ENCODE data around the gene LSAMP.
"Not testable (repeated sequence)": the region's sequence is repeated elsewhere in the genome, so short reads cannot be mapped to it uniquely, and the experiment has no call there.

LSAMP gene

DNA sequence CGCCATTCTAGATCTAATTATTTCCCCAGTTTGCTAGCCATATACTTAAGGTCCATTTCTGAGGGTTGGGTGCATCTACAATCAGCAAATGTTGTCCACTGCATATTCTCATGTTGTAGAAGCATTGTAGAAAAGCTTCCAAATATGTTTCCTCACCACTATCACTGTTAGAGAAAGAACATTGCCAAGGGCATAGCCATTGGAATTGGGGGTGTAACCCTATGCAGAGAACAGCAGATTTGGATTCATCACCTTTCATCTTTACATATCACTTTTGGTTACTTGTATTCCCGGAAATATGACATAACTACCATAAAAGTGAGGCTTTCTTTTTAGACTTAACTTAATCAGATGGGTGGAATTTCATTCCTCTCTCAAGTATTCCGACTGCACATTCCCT is 203.6 kb downstream of the LSAMP start:
- no peak for DNase-seq (ENCODE audit: low read depth)

- DNase-seq (ENCODE audit: low read depth): no peak
Measured at GRCh38 chr3:116240261-116240660, 205.0 kb downstream of the LSAMP start.

GRCh38 chr3:116238846-116239565 is 206.3 kb downstream of the LSAMP start:
- DNase-seq (ENCODE audit: low read depth): no peak

- no peak for DNase-seq (ENCODE audit: low read depth)
Measured at GRCh38 chr3:116233711-116234357, 211.5 kb downstream of the LSAMP start.

DNA sequence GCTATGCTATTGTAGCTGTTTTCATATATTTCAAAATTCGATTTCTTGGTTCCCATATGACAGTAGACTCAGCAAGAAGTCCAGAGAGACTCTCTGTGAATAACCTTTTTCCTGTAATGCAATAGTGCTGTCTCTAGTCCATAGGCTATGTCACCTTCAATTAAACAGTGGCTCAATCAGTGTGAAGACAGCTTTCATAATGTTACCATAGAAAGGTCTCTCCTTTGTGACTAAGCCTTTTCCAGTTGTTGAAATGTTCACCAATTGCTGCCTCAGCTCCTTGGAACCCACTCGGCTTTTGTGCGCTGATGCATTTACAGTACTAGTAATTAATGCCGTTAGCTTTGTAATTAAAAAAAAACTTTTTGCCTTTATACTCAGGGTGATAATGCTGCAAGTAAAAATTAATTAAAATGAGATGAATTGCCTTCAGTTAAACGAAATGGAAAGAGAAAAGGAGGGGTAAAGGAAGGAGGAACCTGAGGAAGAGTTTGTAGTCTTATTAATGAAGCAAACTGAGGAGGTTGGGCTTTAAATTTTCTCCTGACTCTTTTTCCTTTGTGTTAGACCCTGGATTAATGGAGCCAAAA is 214.8 kb downstream of the LSAMP start:
- DNase-seq (ENCODE audit: low read depth): no peak

GRCh38 chr3:116226266-116226665 is 219.0 kb downstream of the LSAMP start:
- DNase-seq (ENCODE audit: low read depth): no peak

GRCh38 chr3:116216761-116217160 is 228.5 kb downstream of the LSAMP start:
- DNase-seq (ENCODE audit: low read depth): no peak

DNA sequence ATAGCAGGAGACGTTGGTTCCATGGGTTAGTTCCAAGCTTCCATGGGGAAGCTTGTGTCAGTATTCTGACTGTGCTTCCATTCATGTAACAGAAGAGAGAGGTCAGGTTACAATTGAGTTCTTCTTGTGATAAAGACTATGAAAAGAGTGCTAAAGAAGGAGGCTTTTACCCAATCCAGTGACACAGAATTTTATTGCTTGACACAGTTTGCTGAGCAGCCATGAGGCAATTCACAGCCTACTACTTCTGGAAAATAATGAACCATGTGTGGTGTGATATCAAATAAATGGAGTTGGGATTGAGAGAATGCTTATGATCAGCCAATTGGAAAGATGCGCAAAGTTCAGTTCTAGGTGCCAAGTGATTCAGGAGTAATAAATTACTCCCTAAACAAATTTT is 233.4 kb downstream of the LSAMP start:
- DNase-seq (ENCODE audit: low read depth): no peak

DNA sequence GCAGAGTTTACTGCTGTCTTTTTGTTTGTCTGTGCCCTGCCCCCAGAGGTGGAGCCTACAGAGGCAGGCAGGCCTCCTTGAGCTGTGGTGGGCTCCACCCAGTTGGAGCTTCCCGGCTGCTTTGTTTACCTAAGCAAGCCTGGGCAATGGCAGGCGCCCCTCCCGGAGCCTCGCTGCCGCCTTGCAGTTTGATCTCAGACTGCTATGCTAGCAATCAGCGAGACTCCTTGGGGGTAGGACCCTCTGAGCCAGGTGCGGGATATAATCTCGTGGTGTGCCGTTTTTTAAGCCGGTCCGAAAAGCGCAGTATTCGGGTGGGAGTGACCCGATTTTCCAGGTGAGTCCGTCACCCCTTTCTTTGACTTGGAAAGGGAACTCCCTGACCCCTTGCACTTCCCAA is 236.5 kb downstream of the LSAMP start:
- DNase-seq (ENCODE audit: low read depth): not testable (repeated sequence)

DNA sequence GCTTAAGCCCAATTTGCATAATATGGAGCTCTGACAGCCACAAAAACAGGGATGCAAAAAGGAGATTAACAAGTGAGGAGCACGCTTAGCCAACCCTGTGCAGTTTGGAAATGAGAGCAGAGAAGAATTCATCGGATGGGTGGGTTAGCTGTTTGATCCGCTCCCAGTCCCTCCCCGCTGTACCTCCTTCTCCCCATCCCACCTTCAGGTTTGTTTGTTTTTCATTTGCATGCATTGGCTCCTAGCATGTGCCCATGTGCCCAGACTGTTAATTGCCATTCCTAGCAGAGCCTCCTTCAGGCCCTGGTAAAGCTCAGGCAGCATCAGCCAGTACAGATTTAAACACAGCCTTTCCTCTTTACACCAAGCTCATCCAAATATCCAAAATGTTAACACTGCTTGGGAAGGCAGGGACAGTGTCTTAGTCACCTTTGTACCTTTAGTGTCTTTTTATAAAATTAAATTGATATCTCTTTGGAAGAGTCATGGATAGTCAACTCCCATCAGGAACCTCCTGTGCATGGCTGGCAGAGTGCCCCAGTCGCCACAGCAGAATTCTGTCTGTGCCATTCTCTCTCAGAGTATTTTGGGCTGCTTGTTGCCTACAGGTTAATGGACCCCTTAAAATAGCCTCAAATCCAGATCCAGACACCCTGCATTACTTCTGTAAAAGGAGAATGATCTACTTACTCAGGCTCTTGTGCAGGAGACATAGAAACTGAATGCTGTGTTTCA is 244.2 kb downstream of the LSAMP start:
- DNase-seq (ENCODE audit: low read depth): no peak

GRCh38 chr3:116199063-116199462 is 246.2 kb downstream of the LSAMP start:
- no peak for DNase-seq (ENCODE audit: low read depth)

- no peak for DNase-seq (ENCODE audit: low read depth)
Measured at GRCh38 chr3:116198087-116198486, 247.2 kb downstream of the LSAMP start.

DNA sequence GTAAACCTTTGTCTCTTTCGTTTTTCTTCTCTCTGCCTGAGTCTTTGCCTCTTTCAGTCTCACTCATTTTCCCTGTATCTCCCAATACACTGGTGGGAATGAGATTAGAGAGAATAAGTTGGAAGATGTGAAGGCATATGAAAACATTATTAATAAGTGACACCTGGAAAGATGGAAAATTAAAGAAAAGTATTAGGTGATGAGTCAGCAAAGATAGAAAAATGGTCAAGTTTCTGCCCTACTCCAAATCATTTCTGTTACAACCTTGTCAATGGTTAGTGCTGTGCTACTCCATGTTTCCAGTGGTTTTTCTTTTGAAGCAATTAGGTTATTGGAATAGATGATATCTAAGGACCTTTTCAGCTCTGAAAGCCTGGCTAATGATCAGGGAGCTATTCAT is 252.8 kb downstream of the LSAMP start:
- DNase-seq (ENCODE audit: low read depth): no peak

DNA sequence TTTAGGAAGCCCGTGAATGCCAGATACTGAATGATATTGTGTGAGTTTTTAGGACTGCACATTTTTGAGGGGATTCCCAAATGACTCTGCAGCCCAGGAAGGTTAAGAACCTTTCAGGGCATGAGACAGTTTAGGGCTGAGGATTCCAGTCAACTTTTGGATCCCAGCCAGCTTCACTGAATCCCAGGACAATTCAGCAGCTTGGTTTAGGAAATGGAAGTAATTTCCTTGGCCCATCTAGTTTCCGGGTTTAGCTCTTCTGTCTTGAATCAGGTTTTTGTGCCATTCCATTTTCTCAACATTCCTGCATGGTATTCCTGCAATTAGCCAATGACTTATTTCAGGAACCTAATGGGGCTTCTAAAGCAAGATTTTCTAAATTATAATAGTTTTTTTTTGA is 253.9 kb downstream of the LSAMP start:
- DNase-seq (ENCODE audit: low read depth): no peak

DNA sequence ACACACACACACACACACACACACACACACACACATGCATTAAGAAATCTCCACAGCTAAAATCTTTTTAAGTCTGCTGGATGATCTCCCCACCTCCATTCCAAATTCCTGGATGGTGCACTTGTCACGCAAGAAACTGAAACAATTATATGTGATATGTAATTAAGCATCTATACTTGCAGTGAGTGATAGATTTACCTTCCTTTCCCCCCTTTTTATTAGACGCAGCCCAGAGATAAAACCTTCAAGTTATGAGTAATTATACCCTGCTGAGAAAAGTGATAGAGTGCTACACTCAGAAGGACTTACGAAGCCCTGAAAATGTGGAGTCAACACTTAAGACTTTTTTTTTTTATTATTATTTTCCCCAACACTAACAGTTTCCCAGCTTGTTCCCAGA is 255.2 kb downstream of the LSAMP start:
- no peak for DNase-seq (ENCODE audit: low read depth)

- no peak for DNase-seq (ENCODE audit: low read depth)
Measured at GRCh38 chr3:116188231-116188785, 257.0 kb downstream of the LSAMP start.

GRCh38 chr3:116186049-116186448 is 259.2 kb downstream of the LSAMP start:
- DNase-seq (ENCODE audit: low read depth): no peak

DNA sequence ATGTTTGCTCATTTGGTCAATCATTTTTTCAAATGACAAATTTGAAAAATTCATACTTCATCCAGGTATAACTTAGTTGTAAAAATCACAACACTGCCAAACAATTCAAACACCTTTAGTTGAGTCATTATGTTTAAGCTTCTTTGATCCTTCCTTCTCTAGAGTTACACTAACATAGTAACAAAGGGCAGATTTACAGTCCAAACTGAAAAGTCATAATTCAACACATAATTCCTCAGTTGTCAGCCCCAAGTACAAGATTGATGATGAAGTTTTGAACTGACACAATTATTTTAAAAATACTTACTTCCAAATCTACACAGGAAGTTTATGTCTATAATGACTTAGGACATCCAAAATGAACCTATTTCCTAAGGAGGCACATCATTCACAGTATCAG is 264.1 kb downstream of the LSAMP start:
- DNase-seq (ENCODE audit: low read depth): no peak

GRCh38 chr3:116179091-116179490 is 266.2 kb downstream of the LSAMP start:
- DNase-seq (ENCODE audit: low read depth): no peak

- DNase-seq (ENCODE audit: low read depth): no peak
Measured at GRCh38 chr3:116176974-116177555, 268.2 kb downstream of the LSAMP start.

GRCh38 chr3:116166121-116166520 is 279.2 kb downstream of the LSAMP start:
- no peak for DNase-seq (ENCODE audit: low read depth)

GRCh38 chr3:116165641-116166040 is 279.6 kb downstream of the LSAMP start:
- no peak for DNase-seq (ENCODE audit: low read depth)

Data from CMK (cell line).